Stomach (tissue), 9 donors: ENCODE results near the gene NRG4. TPM values are rescaled to one million over a fixed set of nuclear protein-coding genes. Genes with fewer than 3 reads are reported as not detected.
"Not testable (repeated sequence)": the region's sequence is repeated elsewhere in the genome, so short reads cannot be mapped to it uniquely, and the experiment has no call there.

ENCODE experiments used
- DNase-seq, 2 donors: peaks; one replicate each; pipeline versions ENCODE4 v3.0.0 to v3.0.0-alpha.2; 2013 to 2019
- H3K27ac ChIP-seq, 5 donors: fragments of 200-600 bp in 4 of 5; sonication (generic) in 4 of 5; one replicate each; pipeline ENCODE4 v1.5.1; 2013 to 2019; ENCODE audit warnings: mild to moderate bottlenecking in 1 of 5, moderate library complexity in 1 of 5
- H3K27me3 ChIP-seq, 3 donors: fragments of 200-600 bp; sonication (generic); one replicate each; pipeline ENCODE4 v1.5.1; 2017 to 2019; ENCODE audit warnings: mixed run types in 1 of 3
- H3K36me3 ChIP-seq, 4 donors: fragments of 200-600 bp; sonication (generic); 1 replicate in 3 of 4; 2 replicates in 1 of 4; pipeline ENCODE4 v1.5.1; 2016 to 2019
- H3K4me1 ChIP-seq, 4 donors: fragments of 200-600 bp; sonication (generic); one replicate each; pipeline ENCODE4 v1.5.1; 2016 to 2019
- H3K4me3 ChIP-seq, 4 donors: fragments of 200-600 bp; sonication (generic) in 3 of 4; one replicate each; pipeline ENCODE4 v1.5.1; 2016 to 2019; ENCODE audit warnings: mild to moderate bottlenecking in 1 of 4
- H3K9me3 ChIP-seq, 4 donors: fragments of 200-600 bp; sonication (generic); one replicate each; pipeline ENCODE4 v1.5.1; 2016 to 2019
- CTCF ChIP-seq, 7 experiments: fragments of 450-650 bp in 4 of 7; fragments of 200-600 bp in 3 of 7; sonication (generic) in 3 of 7; IDR thresholded peaks; one replicate each; pipeline ENCODE4 v1.5.1; 2016 to 2019; ENCODE audit warnings: antibody characterized with exemption in 7 of 7, control low read depth in 2 of 7, mild to moderate bottlenecking in 1 of 7
- EP300 ChIP-seq: sonication (generic); formaldehyde crosslinking; IDR thresholded peaks from one replicate; pipeline ENCODE4 v1.6.1; 2017; ENCODE audit warnings: antibody characterized with exemption
- POLR2A ChIP-seq, 4 donors: fragments of 450-650 bp; IDR thresholded peaks; one replicate each; pipeline ENCODE4 v1.6.1; 2016; ENCODE audit warnings: antibody characterized with exemption in 4 of 4, control low read depth in 2 of 4, mild to moderate bottlenecking in 1 of 4, moderate library complexity in 1 of 4
- POLR2AphosphoS5 ChIP-seq, 3 donors: sonication (generic); formaldehyde crosslinking; IDR thresholded peaks; one replicate each; pipeline ENCODE4 v1.6.1; 2016; ENCODE audit warnings: antibody characterized with exemption in 3 of 3
- WGBS, 5 donors: extraction: QIAGEN DNeasy Blood & Tissue Kit in 3 of 5; methylation state at CpG; one replicate each; pipeline versions ENCODE4 v1.1.5 to v1.1.7; 2013 to 2018; 5-methylcytosine and 5-hydroxymethylcytosine counted together
- intact Hi-C: fragments of 100-400 bp; cut with DNase I; formaldehyde crosslinking; loops from one replicate; pipeline ENCODE4 v1.15.1; 2023; ENCODE audit warnings: low total_unique reads
- polyA plus RNA-seq, 3 donors: library from polyadenylated mRNA; stranded (reverse); fragments of 200-250 nt; gene quantifications; one replicate each; pipeline ENCODE4 v1.2.3, GENCODE V29; 2013
- total RNA-seq, 5 donors: library from RNA; depleted of rRNA; stranded (reverse); fragments of >200 nt; gene quantifications; one replicate each; pipeline versions ENCODE4 v1.1.0 to v1.2.3, GENCODE V29; 2014 to 2016
- donor health status: healthy with polysubstance abuse.
- donor health status: Bipolar disorder and iron deficiency.
- donor health status: healthy.

The NRG4 gene
- total and polyA plus RNA-seq, 8 donors, result 1.6 to 42.0 (median 19.7) TPM; not detected in 2

GRCh38 chr15:75989875-75990274 lies 22.3 kb downstream of the NRG4 start:
- no peaks in the 10 kb centered on the region for H3K4me1 ChIP-seq
- TF ChIP-seq POLR2AphosphoS5 (IDR thresholded peaks at IDR 0.05) (no peak), EP300 (no peak), POLR2A (IDR thresholded peaks at IDR 0.05) (no peak), CTCF (IDR thresholded peaks at IDR 0.05) (no peak)
- H3K27me3 ChIP-seq, result no peaks in the 10 kb centered on the region
- H3K36me3 ChIP-seq, result no peaks in the 10 kb centered on the region
- intact Hi-C loops, result no loop called here
- DNase-seq, result no peak
- no peak overlapping the region for H3K4me3 ChIP-seq
- no peak overlapping the region for H3K27ac ChIP-seq
- WGBS, 5 donors, result 71 to 79% (median 76%) methylated on average over 7 of the region's 7 CpGs
- no peaks in the 10 kb centered on the region for H3K9me3 ChIP-seq

- TF ChIP-seq EP300, result no peak
- no peak for TF ChIP-seq POLR2A (IDR thresholded peaks at IDR 0.05)
- no peak for TF ChIP-seq CTCF (IDR thresholded peaks at IDR 0.05)
- no peak for TF ChIP-seq POLR2AphosphoS5 (IDR thresholded peaks at IDR 0.05)
- no peak overlapping the region for H3K4me3 ChIP-seq
- no peaks in the 10 kb centered on the region for H3K27me3 ChIP-seq
- no peaks in the 10 kb centered on the region for H3K9me3 ChIP-seq
- WGBS, 5 donors, result 65 to 90% (median 79%) methylated on average over 2 of the region's 2 CpGs
- no peak overlapping the region for H3K27ac ChIP-seq
- no peaks in the 10 kb centered on the region for H3K4me1 ChIP-seq
- no peaks in the 10 kb centered on the region for H3K36me3 ChIP-seq
- DNase-seq, result peak in 1 of 2 donors; percentile 5
- intact Hi-C loops, result no loop called here
Observed at GRCh38 chr15:75989045-75989444, 23.2 kb downstream of the NRG4 start.

- Histone ChIP-seq H3K9me3 (no peaks in the 10 kb centered on the region), H3K27me3 (no peaks in the 10 kb centered on the region), H3K4me1 (no peaks in the 10 kb centered on the region), H3K4me3 (no peak overlapping the region), H3K27ac (no peak overlapping the region), H3K36me3 (no peaks in the 10 kb centered on the region)
- intact Hi-C loops, result no loop called here
- no peak for DNase-seq
- WGBS, 5 donors, result 44 to 78% (median 73%) methylated on average over 1 of the region's 1 CpG
- TF ChIP-seq CTCF (IDR thresholded peaks at IDR 0.05) (no peak), POLR2A (IDR thresholded peaks at IDR 0.05) (no peak), EP300 (no peak), POLR2AphosphoS5 (IDR thresholded peaks at IDR 0.05) (no peak)
Observed at GRCh38 chr15:75985971-75986370, 26.3 kb downstream of the NRG4 start.

GRCh38 chr15:75984706-75985105 lies 27.5 kb downstream of the NRG4 start:
- intact Hi-C loops, H3K4me1 ChIP-seq, H3K36me3 ChIP-seq, H3K27ac ChIP-seq, DNase-seq, H3K4me3 ChIP-seq, H3K9me3 ChIP-seq, H3K27me3 ChIP-seq: not testable (repeated sequence)
- WGBS, 5 donors, result 90 to 96% (median 91%) methylated on average over 3 of the region's 3 CpGs

GRCh38 chr15:75982468-75982867 lies 29.8 kb downstream of the NRG4 start:
- Histone ChIP-seq H3K9me3 (no peaks in the 10 kb centered on the region), H3K27me3 (no peaks in the 10 kb centered on the region), H3K36me3 (no peaks in the 10 kb centered on the region), H3K4me1 (no peaks in the 10 kb centered on the region), H3K27ac (no peak overlapping the region), H3K4me3 (no peak overlapping the region)
- TF ChIP-seq POLR2A (IDR thresholded peaks at IDR 0.05), result no peak
- no peak for TF ChIP-seq EP300
- TF ChIP-seq CTCF (IDR thresholded peaks at IDR 0.05), result no peak
- no peak for TF ChIP-seq POLR2AphosphoS5 (IDR thresholded peaks at IDR 0.05)
- DNase-seq, result no peak
- intact Hi-C loops, result no loop called here
- 79 to 92% (median 87%) methylated on average over 2 of the region's 2 CpGs for WGBS, 5 donors
